ENCODE results near the gene PDZRN3. TPM values are rescaled to one million over a fixed set of nuclear protein-coding genes. Genes with fewer than 3 reads are reported as not detected.

Gene PDZRN3
- total RNA-seq, 2 donors from 2014 or later: 6.1 to 10.4 TPM

GRCh38 chr3:73624017-73624820 is 522 bp downstream of the PDZRN3 start:
- peak; percentile 58 for TF ChIP-seq CTCF (conservative IDR thresholded peaks at IDR 0.05)
- peak overlapping the region; percentile 90 for H3K4me3 ChIP-seq (ENCODE audit: low read length)
- WGBS, 2 experiments (ENCODE audit: insufficient coverage in 1 of 2, insufficient read length in 1 of 2): 1% methylated on average over 27 to 112 of the region's 112 CpGs
- H3K9me3 Mint-ChIP-seq: no peaks in the 10 kb centered on the region
- H3K36me3 ChIP-seq (ENCODE audit: control insufficient read depth, insufficient read depth, low read length): peaks cover 13% of the 10 kb centered on the region
- H3K4me3 Mint-ChIP-seq: peak overlapping the region; percentile 63
- no peak overlapping the region for H3K27ac Mint-ChIP-seq
- H3K36me3 Mint-ChIP-seq (ENCODE audit: low read depth): no peaks in the 10 kb centered on the region
- peaks cover 50% of the 10 kb centered on the region for H3K27me3 Mint-ChIP-seq (ENCODE audit: insufficient read depth)
- H3K4me1 Mint-ChIP-seq: peaks cover 29% of the 10 kb centered on the region
- peak overlapping the region; percentile 43 for H3K9ac ChIP-seq (ENCODE audit: extremely low read depth, low read length, poor library complexity, severe bottlenecking)
- peaks cover 7% of the 10 kb centered on the region for H3K4me1 ChIP-seq (ENCODE audit: control insufficient read depth, insufficient read depth, low read length)
- no peaks in the 10 kb centered on the region for H3K9me3 ChIP-seq (ENCODE audit: control insufficient read depth, low read length)
- DNase-seq: peak; percentile 88
- H3K27ac ChIP-seq (ENCODE audit: low read depth, low read length): peak overlapping the region; percentile 50
- H3K27me3 ChIP-seq (ENCODE audit: control insufficient read depth, insufficient read depth, low read length, poor library complexity, severe bottlenecking): peaks cover 27% of the 10 kb centered on the region

GRCh38 chr3:73623346-73623745 is 1.4 kb downstream of the PDZRN3 start:
- peaks cover 7% of the 10 kb centered on the region for H3K4me1 ChIP-seq (ENCODE audit: control insufficient read depth, insufficient read depth, low read length)
- H3K27ac Mint-ChIP-seq: no peak overlapping the region
- WGBS, 2 experiments (ENCODE audit: insufficient coverage in 1 of 2, insufficient read length in 1 of 2): 51 to 56% methylated on average over 4 of the region's 4 CpGs
- H3K9ac ChIP-seq (ENCODE audit: extremely low read depth, low read length, poor library complexity, severe bottlenecking): peak overlapping the region; percentile 43
- H3K27me3 Mint-ChIP-seq (ENCODE audit: insufficient read depth): peaks cover 50% of the 10 kb centered on the region
- H3K27ac ChIP-seq (ENCODE audit: low read depth, low read length): no peak overlapping the region
- H3K4me3 ChIP-seq (ENCODE audit: low read length): peak overlapping the region; percentile 90
- no peak for TF ChIP-seq CTCF (conservative IDR thresholded peaks at IDR 0.05)
- no peaks in the 10 kb centered on the region for H3K9me3 ChIP-seq (ENCODE audit: control insufficient read depth, low read length)
- peak overlapping the region; percentile 63 for H3K4me3 Mint-ChIP-seq
- peaks cover 29% of the 10 kb centered on the region for H3K4me1 Mint-ChIP-seq
- no peaks in the 10 kb centered on the region for H3K36me3 Mint-ChIP-seq (ENCODE audit: low read depth)
- H3K36me3 ChIP-seq (ENCODE audit: control insufficient read depth, insufficient read depth, low read length): peaks cover 19% of the 10 kb centered on the region
- DNase-seq: no peak
- peaks cover 27% of the 10 kb centered on the region for H3K27me3 ChIP-seq (ENCODE audit: control insufficient read depth, insufficient read depth, low read length, poor library complexity, severe bottlenecking)
- no peaks in the 10 kb centered on the region for H3K9me3 Mint-ChIP-seq

DNA sequence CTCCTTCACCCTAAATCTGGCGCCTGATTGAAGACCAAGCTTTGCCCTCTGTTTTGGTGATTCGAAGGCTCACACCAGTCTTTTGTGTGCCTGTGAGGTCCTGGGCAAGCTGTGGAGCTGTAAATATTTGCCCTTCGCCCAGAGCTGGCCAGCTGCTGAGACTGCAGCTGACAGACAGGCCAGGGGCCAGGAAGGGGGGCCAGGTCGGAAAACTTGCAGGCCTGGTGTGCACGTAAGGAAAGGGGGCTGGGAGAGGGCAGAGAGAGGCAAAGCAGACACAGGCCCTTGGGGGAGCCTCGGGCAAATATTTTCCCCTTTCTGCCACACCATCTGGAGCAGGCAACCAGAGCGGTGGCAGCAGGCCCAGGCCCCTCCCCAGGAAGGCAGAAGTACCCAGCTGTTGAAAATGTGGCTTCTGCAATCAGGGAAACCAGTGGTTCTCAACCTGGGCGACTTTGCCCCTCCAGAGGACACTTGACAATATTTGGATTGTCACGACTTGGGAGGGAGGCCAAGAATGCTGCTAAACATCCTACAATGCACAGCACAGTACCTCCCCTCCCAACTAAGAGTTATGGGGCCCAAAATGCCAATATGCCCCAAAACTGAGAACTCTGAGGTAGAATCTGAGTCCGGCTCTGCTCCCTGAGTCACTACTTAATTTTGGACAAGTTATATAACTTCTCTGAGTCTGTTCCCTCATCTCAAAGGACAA is 2.5 kb downstream of the PDZRN3 start:
- H3K9me3 Mint-ChIP-seq: no peaks in the 10 kb centered on the region

More for the DNA sequence above, 2.5 kb downstream of the PDZRN3 start:
- H3K27ac ChIP-seq (ENCODE audit: low read depth, low read length): no peak overlapping the region
- Mint-ChIP-seq H3K27me3 (ENCODE audit: insufficient read depth) (peaks cover 47% of the 10 kb centered on the region), H3K36me3 (ENCODE audit: low read depth) (no peaks in the 10 kb centered on the region), H3K4me3 (peak overlapping the region; percentile 63), H3K27ac (no peak overlapping the region), H3K4me1 (peaks cover 29% of the 10 kb centered on the region)
- TF ChIP-seq CTCF (conservative IDR thresholded peaks at IDR 0.05): no peak
- 32 to 65% methylated on average over 4 to 10 of the region's 10 CpGs for WGBS, 2 experiments (ENCODE audit: insufficient coverage in 1 of 2, insufficient read length in 1 of 2)
- peak overlapping the region; percentile 90 for H3K4me3 ChIP-seq (ENCODE audit: low read length)
- peak overlapping the region; percentile 12 for H3K9ac ChIP-seq (ENCODE audit: extremely low read depth, low read length, poor library complexity, severe bottlenecking)
- peaks cover 27% of the 10 kb centered on the region for H3K27me3 ChIP-seq (ENCODE audit: control insufficient read depth, insufficient read depth, low read length, poor library complexity, severe bottlenecking)
- no peaks in the 10 kb centered on the region for H3K9me3 ChIP-seq (ENCODE audit: control insufficient read depth, low read length)
- H3K4me1 ChIP-seq (ENCODE audit: control insufficient read depth, insufficient read depth, low read length): peaks cover 7% of the 10 kb centered on the region
- DNase-seq: peak; percentile 66
- H3K36me3 ChIP-seq (ENCODE audit: control insufficient read depth, insufficient read depth, low read length): peaks cover 22% of the 10 kb centered on the region

Data from endodermal cell (in vitro differentiated cells).